HG03354 (cell line): Measurements from ENCODE around the gene TCF19.
"Not testable (repeated sequence)": the region's sequence is repeated elsewhere in the genome, so short reads cannot be mapped to it uniquely, and the experiment has no call there.

ENCODE experiments used
- ATAC-seq: cut with Tn5 transposase; IDR thresholded peaks from one replicate; pipeline ENCODE4 v1.9.1; 2021; ENCODE audit warnings: mild to moderate bottlenecking; ENCODE audit not compliant: unreplicated experiment, poor library complexity, severe bottlenecking

The TCF19 gene

DNA sequence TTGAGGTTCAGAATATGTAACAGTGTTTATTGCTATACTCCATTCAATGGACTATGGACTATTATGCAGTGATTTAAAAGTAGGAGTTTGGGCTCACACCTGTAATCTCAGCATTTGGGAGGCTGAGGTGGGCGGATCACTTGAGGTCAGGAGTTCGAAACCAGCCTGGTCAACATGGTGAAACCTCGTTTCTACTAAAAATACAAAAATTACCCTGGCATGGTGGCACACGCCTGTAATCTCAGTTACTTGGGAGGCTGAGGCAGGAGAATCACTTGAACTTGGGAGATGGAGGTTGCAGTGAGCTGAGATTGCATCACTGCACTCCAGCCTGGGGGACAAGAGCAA lies 40.7 kb downstream of the TCF19 start:
- ATAC-seq = not testable (repeated sequence)

DNA sequence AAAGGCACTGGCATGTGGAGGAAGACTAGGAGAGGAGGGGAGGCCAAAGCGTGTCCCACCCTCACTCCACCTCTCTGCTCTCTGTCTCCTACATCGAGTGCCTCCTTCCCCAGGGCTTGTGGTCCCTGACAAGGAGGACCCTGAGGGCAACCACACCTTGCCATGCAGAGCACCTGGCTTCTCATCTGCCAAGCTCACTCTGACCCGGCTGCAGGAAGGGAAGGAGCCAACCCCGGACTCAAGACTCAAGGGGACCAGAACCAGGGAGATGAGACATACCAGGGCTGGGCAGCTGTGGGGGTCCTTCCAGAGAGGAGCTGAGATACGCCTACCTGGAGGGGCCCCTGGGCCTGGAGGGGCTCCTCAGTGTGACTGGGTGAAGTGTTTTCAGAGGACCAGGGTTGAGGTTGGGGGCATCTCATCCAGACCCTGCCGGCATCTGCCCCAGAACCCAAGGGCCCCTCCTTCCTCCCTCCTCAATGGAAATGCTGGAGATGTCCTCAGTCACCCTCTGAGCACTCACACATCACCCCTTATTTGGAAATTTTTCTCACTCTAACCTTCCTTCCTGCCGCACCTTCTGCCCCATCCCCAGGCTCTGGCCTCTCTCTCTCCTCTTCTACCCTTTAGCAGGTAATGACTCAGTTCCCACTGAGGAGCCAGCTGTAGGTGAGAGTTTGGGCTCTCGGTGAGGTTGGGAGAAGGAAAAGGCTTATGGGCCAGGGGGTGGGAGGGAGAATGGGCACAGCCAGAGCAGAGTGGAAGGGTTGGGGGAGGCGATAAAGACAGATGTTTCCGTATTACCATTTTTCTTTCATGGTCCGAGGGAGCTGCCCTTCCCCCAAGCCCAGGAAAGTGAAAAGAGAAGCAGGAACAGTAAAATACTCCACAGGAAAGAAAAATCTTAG lies 44.1 kb downstream of the TCF19 start:
- ATAC-seq = no peak

DNA sequence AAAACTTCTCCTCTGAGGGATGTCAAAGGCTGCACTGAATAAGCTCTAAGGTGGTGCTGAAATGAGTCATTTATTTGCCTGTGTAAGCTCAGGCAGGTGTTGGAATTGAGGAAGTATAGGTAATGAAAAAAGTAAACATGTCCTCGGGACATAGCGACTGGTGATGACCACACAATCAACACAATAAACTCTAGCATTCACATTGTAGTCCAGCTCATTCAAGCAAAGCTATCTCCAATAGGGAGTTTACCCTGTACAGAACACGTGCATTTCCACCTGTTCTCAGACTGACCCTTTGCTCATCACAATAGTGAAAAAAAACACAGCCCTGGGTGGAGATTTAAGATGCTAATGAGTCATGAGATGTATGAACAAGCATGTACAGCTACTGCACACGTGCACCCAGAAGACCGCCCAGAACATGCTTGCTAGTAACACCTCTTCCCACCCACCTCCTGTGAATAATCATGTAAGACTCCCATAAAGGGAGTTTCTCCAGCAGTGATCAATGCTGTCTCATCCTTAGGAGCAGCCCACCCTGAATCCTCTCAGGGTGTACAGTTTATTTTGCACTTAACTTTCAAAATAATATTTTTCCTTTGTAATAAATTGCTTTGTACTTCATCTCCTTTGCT lies 45.1 kb downstream of the TCF19 start:
- peak; percentile 64 for ATAC-seq

DNA sequence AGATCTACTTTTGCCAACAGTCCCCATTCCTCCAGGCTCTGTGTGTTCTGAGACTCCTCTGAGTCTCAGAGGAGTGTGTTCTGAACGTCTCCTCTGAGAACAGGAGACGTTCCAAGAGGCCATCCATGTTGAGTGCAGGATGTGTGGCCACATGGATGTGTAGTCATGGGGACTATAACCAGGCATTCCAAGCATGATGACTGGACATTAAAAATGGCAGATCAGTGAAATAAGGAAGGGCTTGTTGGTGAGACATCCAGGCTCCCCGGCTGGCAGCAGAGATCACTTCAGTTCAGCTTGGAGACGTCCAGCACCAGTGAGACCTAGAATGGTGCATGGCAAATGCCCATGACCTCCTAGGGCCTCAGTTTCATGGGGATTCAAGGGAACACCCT lies 46.4 kb downstream of the TCF19 start:
- ATAC-seq = no peak

DNA sequence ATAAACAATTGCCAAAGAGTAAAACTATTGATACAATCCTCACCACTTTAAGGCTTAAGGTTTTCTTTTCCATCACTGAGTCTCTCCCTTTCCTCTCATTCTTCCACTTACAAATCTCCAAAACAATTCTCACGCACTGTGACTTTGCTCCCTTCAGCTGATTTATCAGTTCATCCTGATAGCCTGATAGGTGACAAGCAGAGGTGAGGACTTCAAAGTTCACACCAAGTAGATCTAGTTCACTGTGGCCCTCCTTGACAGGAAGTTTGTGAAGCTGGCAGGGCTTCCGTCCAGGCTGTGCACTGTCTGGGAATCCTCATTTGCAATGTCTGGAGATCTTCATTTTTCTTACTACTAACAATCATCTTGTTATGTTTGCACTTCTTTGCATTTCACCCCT lies 47.2 kb downstream of the TCF19 start:
- ATAC-seq = no peak

DNA sequence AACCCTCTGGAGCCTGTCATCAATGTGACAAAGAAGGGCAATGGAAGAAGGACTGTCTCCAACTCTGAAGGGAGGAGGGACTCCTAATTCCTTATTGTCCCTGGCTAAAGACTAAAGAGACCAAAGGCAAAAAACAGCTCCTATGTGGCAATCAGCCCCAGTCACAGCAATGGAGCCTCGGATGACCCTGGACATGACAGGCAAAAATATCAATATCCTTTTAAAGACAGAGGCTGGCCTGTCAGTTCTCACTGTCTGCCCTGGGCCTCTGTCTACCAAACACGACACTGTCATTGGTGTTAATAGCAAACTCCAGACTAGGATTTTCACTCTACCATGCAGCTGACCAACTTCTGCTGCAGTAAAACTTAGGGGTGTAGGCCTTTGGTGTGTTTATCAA lies 50.1 kb downstream of the TCF19 start:
- ATAC-seq = no peak

DNA sequence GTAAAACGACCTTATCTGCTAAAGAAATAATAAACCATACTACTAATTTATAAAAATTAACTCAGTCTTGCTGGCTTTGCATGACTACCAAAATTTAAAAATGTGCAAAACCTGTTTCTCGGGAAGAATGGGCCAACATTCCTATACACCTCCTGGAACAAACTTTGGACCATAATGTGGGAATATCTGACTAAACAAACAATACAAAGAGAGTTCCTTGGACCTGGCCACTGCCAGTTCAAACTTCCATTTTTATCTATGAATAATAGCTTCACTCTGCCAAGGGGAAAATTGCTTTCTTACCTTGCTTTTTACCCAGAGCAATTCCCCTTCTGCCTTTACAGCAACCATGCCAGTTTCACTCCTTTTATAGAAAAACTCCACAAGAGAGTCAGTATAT lies 50.7 kb downstream of the TCF19 start:
- ATAC-seq = no peak

DNA sequence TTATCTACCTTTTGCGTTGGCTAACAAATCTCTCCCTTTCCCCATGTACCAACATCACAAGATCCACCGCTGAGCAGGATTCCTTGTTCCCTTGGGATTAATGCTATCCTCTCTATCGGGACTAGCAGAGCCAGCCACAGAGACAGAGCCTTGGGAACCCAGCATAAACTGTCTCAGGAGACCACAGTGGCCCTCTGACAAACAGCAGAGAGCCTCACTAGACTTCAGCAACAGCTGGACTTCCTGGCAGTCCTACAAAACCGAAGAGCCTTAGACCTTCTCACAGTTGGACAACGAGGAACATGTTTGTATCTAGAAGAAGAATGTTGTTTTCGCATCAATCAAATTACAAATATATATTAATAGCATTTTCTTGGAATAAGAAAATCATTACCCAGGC lies 51.7 kb downstream of the TCF19 start:
- no peak for ATAC-seq

DNA sequence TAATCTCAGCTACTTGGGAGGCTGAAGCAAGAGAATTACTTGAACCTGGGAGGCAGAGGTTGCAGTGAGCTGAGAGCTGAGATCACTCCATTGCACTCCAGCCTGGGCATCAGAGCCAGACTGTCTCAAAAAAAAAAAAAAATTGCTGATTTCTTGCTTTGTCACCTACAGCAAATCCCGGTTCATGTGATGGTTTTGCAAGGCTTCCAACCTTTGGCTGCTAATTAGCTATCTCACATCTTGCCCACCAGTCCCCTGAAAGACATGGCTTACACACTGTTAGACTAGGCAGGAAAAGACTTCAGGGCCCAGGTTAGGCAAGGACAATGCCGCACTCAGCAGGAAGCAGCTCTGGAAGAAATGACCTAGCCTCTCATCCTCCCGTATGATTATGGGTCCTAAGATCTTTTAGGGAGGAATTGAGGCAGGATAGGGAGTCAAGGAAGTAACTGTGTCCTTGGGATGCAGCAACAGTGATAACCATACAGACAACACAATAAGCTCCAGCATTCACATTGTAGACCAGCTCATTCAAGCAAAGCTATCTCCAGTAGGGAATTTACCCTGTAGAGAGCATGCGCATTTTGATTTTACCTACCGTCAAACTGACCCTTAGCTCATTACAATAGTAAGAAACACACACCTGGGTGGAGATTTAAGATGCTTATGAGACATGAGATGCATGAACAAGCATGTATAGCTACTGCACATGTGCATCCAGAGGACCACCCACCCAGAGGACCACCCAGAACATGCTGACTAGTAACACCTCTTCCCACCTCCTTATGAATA lies 52.5 kb downstream of the TCF19 start:
- ATAC-seq = no peak
